H1 (cell line): ENCODE data around the gene RSF1. TPM values are rescaled to one million over a fixed set of nuclear protein-coding genes. Genes with fewer than 3 reads are reported as not detected.

Source experiments
- HDAC2 ChIP-seq, 2 experiments: fragments of 300-600 bp in 1 of 2; sonication (generic) in 1 of 2; IDR thresholded peaks; 2 replicates each; pipeline ENCODE4 v1.6.1; 2011 to 2012; ENCODE audit warnings: low read depth in 2 of 2, low read length in 2 of 2, mild to moderate bottlenecking in 2 of 2, moderate library complexity in 2 of 2, borderline replicate concordance in 1 of 2, inconsistent platforms in 1 of 2
- polyA plus RNA-seq, 7 experiments: library from polyadenylated mRNA; depleted of rRNA in 3 of 7; stranded (reverse) in 5 of 7; unstranded in 2 of 7; fragments of >200 nt in 5 of 7; fragments of 200-250 nt in 2 of 7; gene quantifications; 1 replicate in 5 of 7; 2 replicates in 1 of 7; 4 replicates in 1 of 7; pipeline versions ENCODE4 v1.2.1 to v1.2.3, GENCODE V29; 2011 to 2013; ENCODE audit warnings: missing spikeins in 2 of 7, mixed read lengths in 2 of 7
- total RNA-seq: library from RNA; stranded (reverse); fragmentation: NEBNext Ultra II Directional; extraction: Animal tissue kit (Norgen Biotek cat#: 25700); gene quantifications from 2 replicates; pipeline ENCODE4 v1.2.1, GENCODE V29; 2021

Gene RSF1
- total and polyA plus RNA-seq, 2 of the 8 experiments (the other 6 are each of a cell fraction or from before 2014, with no cell fraction given): 17.8 to 87.9 TPM

GRCh38 chr11:77821349-77821851, 878 bp upstream of the RSF1 start (continued):
- 0 out of 4 replicates have a peak, but pooled peaks of 1 of the 2 experiments have one; percentile 19 for TF ChIP-seq HDAC2 (IDR thresholded peaks at IDR 0.05; ENCODE audit: borderline replicate concordance in 1 of 2, low read depth in 2 of 2, low read length in 2 of 2)
